HEK293 (cell line): ENCODE data around the gene UBXN11.

ENCODE experiments used
- BCL11B ChIP-seq: fragments of 450-650 bp; formaldehyde crosslinking; IDR thresholded peaks from 2 replicates; pipeline ENCODE4 v1.5.1; 2016; ENCODE audit warnings: low read depth, missing biosample characterization, missing genetic modification characterization
- GLIS1 ChIP-seq: fragments of 450-650 bp; formaldehyde crosslinking; IDR thresholded peaks from 2 replicates; pipeline ENCODE4 v1.5.1; 2016; ENCODE audit warnings: missing biosample characterization, missing genetic modification characterization
- HOXA7 ChIP-seq: sonication (generic); formaldehyde crosslinking; IDR thresholded peaks from 2 replicates; pipeline ENCODE4 v1.8.1; 2022; ENCODE audit warnings: missing genetic modification reagents, borderline replicate concordance
- KLF9 ChIP-seq: fragments of 450-650 bp; formaldehyde crosslinking; IDR thresholded peaks from 2 replicates; pipeline ENCODE4 v1.5.1; 2016; ENCODE audit warnings: missing biosample characterization, missing genetic modification characterization, low read depth
- PRDM1 ChIP-seq: fragments of 450-650 bp; formaldehyde crosslinking; IDR thresholded peaks from 2 replicates; pipeline ENCODE4; 2016; ENCODE audit warnings: missing biosample characterization, missing genetic modification characterization
- RBAK ChIP-seq: fragments of 450-650 bp; formaldehyde crosslinking; IDR thresholded peaks from 2 replicates; pipeline ENCODE4 v1.5.1; 2016; ENCODE audit warnings: missing biosample characterization, missing genetic modification characterization
- SP2 ChIP-seq: fragments of 450-650 bp; formaldehyde crosslinking; IDR thresholded peaks from 2 replicates; pipeline ENCODE4 v1.5.1; 2016; ENCODE audit warnings: missing biosample characterization, missing genetic modification characterization
- TCF7L2 ChIP-seq: IDR thresholded peaks from 2 replicates; pipeline ENCODE4 v1.6.1; 2011; ENCODE audit warnings: low read depth, mild to moderate bottlenecking, inconsistent platforms, low read length, moderate library complexity, borderline replicate concordance
- ZBTB26 ChIP-seq: fragments of 450-650 bp; formaldehyde crosslinking; optimal IDR thresholded peaks from 2 replicates; pipeline ENCODE3; 2016; ENCODE audit warnings: missing biosample characterization, mild to moderate bottlenecking, missing genetic modification characterization
- ZBTB49 ChIP-seq: fragments of 450-650 bp; formaldehyde crosslinking; IDR thresholded peaks from 2 replicates; pipeline ENCODE4 v1.5.1; 2016; ENCODE audit warnings: missing biosample characterization, missing genetic modification characterization, low read depth
- ZFHX2 ChIP-seq: fragments of 450-650 bp; formaldehyde crosslinking; conservative IDR thresholded peaks from 2 replicates; pipeline ENCODE4 v1.5.1; 2016; ENCODE audit warnings: missing biosample characterization, missing genetic modification characterization
- ZFP3 ChIP-seq: fragments of 450-650 bp; formaldehyde crosslinking; IDR thresholded peaks from 2 replicates; pipeline ENCODE4 v1.5.1; 2016; ENCODE audit warnings: low read depth, missing biosample characterization, missing genetic modification characterization
- ZNF121 ChIP-seq: fragments of 450-650 bp; formaldehyde crosslinking; IDR thresholded peaks from 2 replicates; pipeline ENCODE4 v1.5.1; 2016; ENCODE audit warnings: missing biosample characterization, missing genetic modification characterization
- ZNF148 ChIP-seq: fragments of 450-650 bp; formaldehyde crosslinking; IDR thresholded peaks from 2 replicates; pipeline ENCODE4 v1.5.0; 2017; ENCODE audit warnings: missing biosample characterization, missing genetic modification characterization, borderline replicate concordance
- ZNF155 ChIP-seq: fragments of 450-650 bp; formaldehyde crosslinking; IDR thresholded peaks from 2 replicates; pipeline ENCODE4 v1.5.1; 2016; ENCODE audit warnings: missing biosample characterization, missing genetic modification characterization
- ZNF157 ChIP-seq: fragments of 450-650 bp; formaldehyde crosslinking; IDR thresholded peaks from 2 replicates; pipeline ENCODE4 v1.5.1; 2016; ENCODE audit warnings: missing biosample characterization, missing genetic modification characterization
- ZNF24 ChIP-seq: fragments of 450-650 bp; formaldehyde crosslinking; IDR thresholded peaks from 2 replicates; pipeline ENCODE4 v1.5.1; 2016; ENCODE audit warnings: missing biosample characterization, missing genetic modification characterization
- ZNF292 ChIP-seq: fragments of 450-650 bp; formaldehyde crosslinking; IDR thresholded peaks from 2 replicates; pipeline ENCODE4 v1.5.1; 2016; ENCODE audit warnings: low read depth, missing biosample characterization, missing genetic modification characterization, borderline replicate concordance
- ZNF335 ChIP-seq: fragments of 450-650 bp; formaldehyde crosslinking; conservative IDR thresholded peaks from 2 replicates; pipeline ENCODE4 v1.5.1; 2016; ENCODE audit warnings: missing biosample characterization, missing genetic modification characterization
- ZNF341 ChIP-seq: fragments of 450-650 bp; formaldehyde crosslinking; IDR thresholded peaks from 2 replicates; pipeline ENCODE4; 2016; ENCODE audit warnings: low read depth, missing biosample characterization, missing genetic modification characterization
- ZNF48 ChIP-seq: fragments of 450-650 bp; formaldehyde crosslinking; IDR thresholded peaks from 2 replicates; pipeline ENCODE4 v1.5.1; 2016; ENCODE audit warnings: missing biosample characterization, missing genetic modification characterization
- ZNF501 ChIP-seq: fragments of 450-650 bp; formaldehyde crosslinking; IDR thresholded peaks from 2 replicates; pipeline ENCODE4 v1.5.1; 2016; ENCODE audit warnings: missing biosample characterization, missing genetic modification characterization
- ZNF548 ChIP-seq: fragments of 450-650 bp; formaldehyde crosslinking; IDR thresholded peaks from 2 replicates; pipeline ENCODE4 v1.5.1; 2016; ENCODE audit warnings: missing biosample characterization, missing genetic modification characterization
- ZNF561 ChIP-seq: fragments of 450-650 bp; IDR thresholded peaks from 2 replicates; pipeline ENCODE4 v1.5.1; 2018; ENCODE audit warnings: missing biosample characterization, missing genetic modification characterization, borderline replicate concordance
- ZNF639 ChIP-seq: fragments of 450-650 bp; formaldehyde crosslinking; IDR thresholded peaks from 2 replicates; pipeline ENCODE4 v1.5.1; 2016; ENCODE audit warnings: missing biosample characterization, missing genetic modification characterization
- ZNF654 ChIP-seq: fragments of 450-650 bp; formaldehyde crosslinking; IDR thresholded peaks from 2 replicates; pipeline ENCODE4 v1.5.1; 2016; ENCODE audit warnings: low read depth, missing biosample characterization, missing genetic modification characterization
- ZNF664 ChIP-seq: fragments of 450-650 bp; formaldehyde crosslinking; IDR thresholded peaks from 2 replicates; pipeline ENCODE4 v1.5.1; 2016; ENCODE audit warnings: missing biosample characterization, missing genetic modification characterization
- ZNF707 ChIP-seq: fragments of 450-650 bp; formaldehyde crosslinking; IDR thresholded peaks from 2 replicates; pipeline ENCODE4 v1.5.1; 2016; ENCODE audit warnings: missing biosample characterization, missing genetic modification characterization
- ZNF777 ChIP-seq: fragments of 450-650 bp; formaldehyde crosslinking; IDR thresholded peaks from 2 replicates; pipeline ENCODE4 v1.5.1; 2017; ENCODE audit warnings: missing biosample characterization, missing genetic modification characterization, borderline replicate concordance
- ZNF791 ChIP-seq: fragments of 450-650 bp; formaldehyde crosslinking; IDR thresholded peaks from 2 replicates; pipeline ENCODE4 v1.5.1; 2016; ENCODE audit warnings: missing biosample characterization, missing genetic modification characterization
- ZNF792 ChIP-seq: fragments of 450-650 bp; formaldehyde crosslinking; IDR thresholded peaks from 2 replicates; pipeline ENCODE4 v1.5.1; 2016; ENCODE audit warnings: missing biosample characterization, missing genetic modification characterization
- ZSCAN5A ChIP-seq: fragments of 450-650 bp; formaldehyde crosslinking; IDR thresholded peaks from 2 replicates; pipeline ENCODE4 v1.5.1; 2016; ENCODE audit warnings: missing biosample characterization, missing genetic modification characterization

The UBXN11 gene

GRCh38 chr1:26336477-26337205 lies 30.2 kb upstream of the UBXN11 start (continued):
- no peak for TF ChIP-seq ZNF148
- TF ChIP-seq ZNF548 (tag by site-specific recombination), result no peak
- TF ChIP-seq ZFP3 (tag by site-specific recombination), result no peak
- no peak for TF ChIP-seq ZNF121 (tag by site-specific recombination)
- no peak for TF ChIP-seq RBAK (tag by site-specific recombination)
- TF ChIP-seq ZBTB26 (tag by site-specific recombination), result peak; percentile 61
- no peak for TF ChIP-seq ZNF664
- no peak for TF ChIP-seq ZNF777 (tag by site-specific recombination)
- TF ChIP-seq PRDM1 (tag by site-specific recombination), result no peak
- TF ChIP-seq ZNF292, result no peak
- TF ChIP-seq SP2 (tag by site-specific recombination), result peak; percentile 77
- no peak for TF ChIP-seq ZNF791 (tag by site-specific recombination)
- no peak for TF ChIP-seq ZNF48 (tag by site-specific recombination)
- no peak for TF ChIP-seq TCF7L2
- no peak for TF ChIP-seq ZNF157 (tag by site-specific recombination)
- no peak for TF ChIP-seq ZNF707 (tag by site-specific recombination)
- no peak for TF ChIP-seq ZNF341 (tag by site-specific recombination)
- no peak for TF ChIP-seq ZNF155 (tag by site-specific recombination)
- TF ChIP-seq HOXA7 (CRISPR knock-in tag), result no peak
- no peak for TF ChIP-seq ZBTB49 (tag by site-specific recombination)
- no peak for TF ChIP-seq ZSCAN5A
- no peak for TF ChIP-seq ZNF792
- TF ChIP-seq ZNF561, result peak; percentile 62; the same call in 1 of the 2 replicates
- TF ChIP-seq ZNF501 (tag by site-specific recombination), result peak; percentile 48; the same call in 1 of the 2 replicates
- TF ChIP-seq GLIS1 (tag by site-specific recombination), result peak; percentile 75
- TF ChIP-seq BCL11B (tag by site-specific recombination), result no peak
- peak; percentile 81 for TF ChIP-seq ZNF335 (tag by site-specific recombination)
- TF ChIP-seq ZNF24 (tag by site-specific recombination), result peak; percentile 41; the same call in 1 of the 2 replicates
- peak; percentile 71 for TF ChIP-seq ZFHX2 (tag by site-specific recombination)
- TF ChIP-seq ZNF639 (tag by site-specific recombination), result no peak
- TF ChIP-seq ZNF654 (tag by site-specific recombination), result no peak
- TF ChIP-seq KLF9 (tag by site-specific recombination), result peak; percentile 98
